Inflammatory macrophage treated with lipopolysaccharide for 4 hours (primary cell): ENCODE results near the gene MKNK2.

Experiments used
- DNase-seq: peaks from one replicate; pipeline ENCODE4 v3.0.0-alpha.2; 2020

MKNK2 gene

DNA sequence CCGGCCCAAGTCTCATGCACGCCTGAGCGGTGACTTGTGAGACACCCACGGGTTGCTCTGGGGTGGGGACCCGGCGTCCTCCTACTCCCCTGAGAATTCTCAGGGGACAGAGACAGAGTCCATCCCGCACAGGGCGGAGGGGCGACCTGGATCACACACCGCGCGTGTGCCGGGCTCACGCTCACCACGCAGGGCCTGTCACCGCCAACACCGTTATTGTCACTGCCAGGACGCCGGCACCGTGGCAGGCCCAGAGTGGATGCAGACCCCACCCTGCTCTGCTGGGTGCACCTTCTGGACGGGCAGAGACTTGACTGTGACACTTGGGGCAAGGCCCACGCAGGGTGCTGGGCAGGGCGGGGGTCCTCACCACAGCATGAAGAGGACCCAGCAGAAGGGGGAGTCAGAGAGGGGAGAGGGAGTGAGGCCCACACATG lies 28.8 kb upstream of the MKNK2 start:
- DNase-seq: no peak

- no peak for DNase-seq
These were observed 28.2 kb upstream of the MKNK2 start for GRCh38 chr19:2079076-2079864.

- no peak for DNase-seq
These were observed 27.0 kb upstream of the MKNK2 start for GRCh38 chr19:2077833-2078619.

DNA sequence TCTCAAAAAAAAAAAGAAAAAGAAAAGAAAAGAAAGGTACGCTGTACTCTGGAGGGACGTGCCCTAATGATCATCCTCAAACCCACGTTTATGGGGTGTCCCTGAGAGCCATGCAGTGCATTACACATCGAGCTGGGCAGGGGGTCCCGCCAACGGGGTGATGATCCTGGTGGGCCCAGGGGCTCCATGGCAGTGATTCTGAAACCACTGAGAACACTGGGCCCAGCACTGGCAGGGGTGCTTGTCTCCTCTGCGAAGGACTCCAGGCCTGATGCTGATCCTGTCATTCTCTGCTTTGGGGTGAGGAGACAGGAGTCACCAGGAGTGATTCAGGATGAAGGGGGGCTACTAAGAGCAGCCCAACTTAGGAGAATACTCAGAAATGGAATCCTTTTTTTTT lies 26.4 kb upstream of the MKNK2 start:
- no peak for DNase-seq

DNA sequence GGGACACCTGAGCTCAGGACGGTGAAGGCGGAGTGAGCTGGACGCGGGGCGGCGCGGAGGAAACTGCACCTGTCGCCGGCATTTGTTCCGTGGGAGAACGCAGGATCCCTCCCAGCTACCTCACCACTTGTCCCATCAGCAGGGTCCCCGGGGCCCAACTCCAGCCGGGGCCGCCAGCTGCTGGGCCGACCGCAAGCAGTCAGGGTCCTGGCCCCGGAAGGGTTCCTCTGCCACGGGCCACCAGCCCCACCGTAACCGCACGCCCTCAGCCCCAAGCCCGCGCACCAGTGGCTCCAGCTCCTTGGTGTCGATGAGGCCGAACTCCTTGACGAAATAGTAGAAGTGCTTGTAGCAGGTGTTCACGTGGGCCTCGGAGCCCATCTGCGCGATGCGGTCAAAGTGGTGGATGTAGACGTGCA lies 25.5 kb upstream of the MKNK2 start:
- DNase-seq: no peak

DNA sequence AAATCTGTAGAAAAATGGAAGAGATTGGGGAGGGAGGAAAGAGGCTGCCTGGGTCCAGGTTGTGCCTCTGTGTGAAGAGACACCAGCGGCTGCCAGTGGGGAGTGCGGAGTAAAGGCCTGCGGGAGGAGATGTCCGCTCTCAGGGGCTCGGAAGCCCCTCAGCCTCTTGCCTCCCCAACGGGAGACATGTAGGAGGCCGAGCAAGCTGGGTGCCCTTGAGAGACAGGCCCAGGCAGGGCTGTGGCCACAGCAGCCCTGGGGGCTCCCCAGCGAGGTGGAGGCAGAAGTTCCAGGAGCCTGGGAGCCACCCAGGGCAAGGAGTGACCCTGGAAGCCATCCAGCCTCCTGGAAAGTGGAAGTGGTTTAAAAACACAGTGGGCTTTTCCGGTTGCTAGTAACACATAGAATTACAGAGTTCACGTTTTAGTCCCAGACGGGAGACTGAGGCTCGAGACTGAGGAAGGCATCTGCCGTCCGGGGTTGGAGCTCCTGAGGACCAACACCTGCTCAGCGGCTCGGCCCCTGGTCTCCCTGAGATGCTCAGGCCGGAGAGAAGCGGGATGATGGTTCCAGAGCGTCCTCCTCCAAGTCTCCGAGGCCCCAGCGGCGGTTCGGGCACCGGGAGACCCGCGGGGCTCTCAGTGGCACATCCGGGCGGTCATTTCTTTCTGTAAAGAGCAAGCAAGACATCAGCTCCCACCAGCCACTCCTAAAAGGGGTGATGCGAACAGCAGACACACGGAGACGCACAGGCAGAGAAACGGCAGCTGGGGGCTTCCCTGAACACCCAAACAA lies 21.9 kb upstream of the MKNK2 start:
- no peak for DNase-seq

GRCh38 chr19:2070986-2071673 lies 20.1 kb upstream of the MKNK2 start:
- no peak for DNase-seq

DNA sequence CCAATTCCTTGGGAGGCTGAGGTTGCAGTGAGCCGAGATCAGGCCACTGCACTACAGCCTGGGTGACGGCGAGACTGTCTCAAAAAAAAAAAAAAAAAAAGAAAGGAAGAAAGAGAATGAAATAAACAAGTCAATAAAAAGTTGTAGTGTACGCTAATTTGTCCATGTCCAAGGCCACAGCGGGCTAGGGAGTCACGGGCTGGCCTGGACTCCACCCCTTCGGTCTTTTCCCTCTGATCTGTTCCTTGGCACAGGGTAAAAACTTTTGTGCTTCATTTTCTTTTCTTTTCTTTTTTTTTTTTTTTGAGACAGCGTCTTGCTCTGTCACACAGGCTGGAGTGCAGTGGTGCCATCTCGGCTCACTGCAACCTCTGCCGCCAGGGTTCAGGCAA lies 19.4 kb upstream of the MKNK2 start:
- DNase-seq: no peak

DNA sequence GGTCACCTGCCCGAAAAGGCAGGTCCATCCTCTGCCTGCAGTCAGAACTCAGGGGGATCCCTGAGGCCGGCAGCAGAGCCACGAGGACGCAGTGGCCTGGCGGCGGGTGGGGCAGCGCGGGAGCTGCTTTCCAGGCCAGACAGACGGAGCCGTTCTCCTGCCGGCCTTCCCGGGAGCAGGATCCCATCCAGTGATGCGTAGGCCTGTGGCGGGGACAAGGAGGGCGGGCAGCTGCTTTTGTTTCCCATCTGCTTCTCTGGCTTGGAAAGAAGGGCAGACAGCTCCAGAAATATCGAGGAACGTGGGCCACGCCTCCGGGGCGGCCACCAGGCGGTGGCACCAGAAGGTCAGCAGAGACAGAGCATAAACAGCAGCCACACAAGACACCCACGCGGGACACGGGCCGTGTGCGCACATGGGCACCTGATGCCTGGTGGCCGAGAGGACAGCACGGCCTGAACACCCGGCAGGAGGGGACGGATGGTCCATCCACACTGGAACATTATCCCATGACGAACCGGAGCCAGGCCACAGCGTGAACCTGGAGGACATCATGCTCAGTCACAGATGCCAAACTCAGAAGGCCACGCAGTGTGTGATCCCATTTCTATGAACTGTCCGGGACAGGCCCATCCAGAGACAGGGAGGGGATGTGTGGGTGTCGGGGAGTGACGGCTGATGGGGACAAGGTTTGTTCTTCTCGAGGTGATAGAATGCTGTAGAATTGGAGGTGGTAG lies 13.9 kb upstream of the MKNK2 start:
- no peak for DNase-seq

- no peak for DNase-seq
These were observed 13.3 kb upstream of the MKNK2 start for GRCh38 chr19:2064395-2064787.

DNA sequence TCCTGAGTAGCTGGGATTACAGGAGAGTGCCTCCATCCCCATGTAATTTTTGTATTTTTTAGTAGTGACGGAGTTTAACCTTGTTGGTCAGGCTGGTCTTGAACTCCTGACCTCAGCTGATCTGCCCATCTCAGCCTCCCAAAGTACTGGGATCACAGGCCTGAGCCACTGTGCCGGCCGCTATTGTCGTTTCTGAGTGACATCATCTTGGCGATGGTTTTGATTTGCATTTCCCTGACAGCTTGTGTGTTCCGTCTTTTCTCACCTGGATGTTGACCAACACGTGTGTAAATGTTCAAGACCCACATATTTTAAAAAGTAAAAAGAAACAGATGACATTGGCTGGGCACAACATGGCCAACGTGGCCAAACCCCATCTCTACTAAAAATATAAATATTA lies 12.8 kb upstream of the MKNK2 start:
- no peak for DNase-seq

GRCh38 chr19:2062770-2063169 lies 11.7 kb upstream of the MKNK2 start:
- no peak for DNase-seq

GRCh38 chr19:2062389-2062729 lies 11.3 kb upstream of the MKNK2 start:
- DNase-seq: no peak

DNA sequence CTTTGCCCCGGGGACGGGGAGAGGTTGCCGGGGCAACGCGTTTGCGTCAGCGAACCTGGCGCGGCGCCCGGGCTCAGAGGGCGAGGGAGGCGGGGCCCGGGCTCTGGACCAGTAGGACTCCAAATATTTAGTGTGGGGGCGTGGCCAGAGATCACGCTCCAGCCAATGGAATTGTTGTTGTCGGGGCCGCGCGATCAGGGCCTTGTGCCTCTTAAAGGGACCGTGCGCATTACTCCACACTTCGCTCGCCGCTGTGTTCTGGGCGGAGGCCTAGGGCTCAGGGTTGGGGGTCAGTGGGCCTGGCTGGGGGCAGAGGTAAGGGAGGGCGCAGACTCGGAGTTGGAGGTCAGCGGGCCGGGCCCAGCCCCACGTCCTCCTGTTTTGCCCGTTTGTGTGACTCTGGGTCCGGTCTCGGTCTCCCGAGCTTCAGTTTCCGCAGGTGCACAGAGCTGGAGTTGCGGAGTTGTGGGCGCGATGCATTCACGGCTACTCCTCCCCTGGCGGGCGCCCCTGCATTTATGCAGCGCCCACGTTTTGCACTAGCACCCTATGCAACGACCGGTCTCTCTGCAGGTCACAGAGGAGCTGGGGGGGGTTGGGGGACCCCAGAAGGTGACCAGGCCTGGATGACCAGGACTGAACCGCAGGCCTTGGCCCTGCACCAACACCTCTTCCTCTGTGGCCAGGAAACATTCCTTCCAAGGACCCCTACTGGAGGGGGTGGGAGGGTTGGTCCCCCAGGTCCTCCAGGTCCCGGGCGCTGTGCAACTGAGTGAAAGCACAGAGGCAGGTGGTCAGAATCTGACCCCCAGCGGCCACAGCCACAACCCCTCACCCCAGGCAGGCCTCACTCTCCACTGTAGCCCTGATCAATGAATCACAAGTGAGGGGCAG lies 10.7 kb upstream of the MKNK2 start:
- peak; percentile 99 for DNase-seq

- peak; percentile 68 for DNase-seq
These were observed 9.9 kb upstream of the MKNK2 start for GRCh38 chr19:2060884-2061494.

DNA sequence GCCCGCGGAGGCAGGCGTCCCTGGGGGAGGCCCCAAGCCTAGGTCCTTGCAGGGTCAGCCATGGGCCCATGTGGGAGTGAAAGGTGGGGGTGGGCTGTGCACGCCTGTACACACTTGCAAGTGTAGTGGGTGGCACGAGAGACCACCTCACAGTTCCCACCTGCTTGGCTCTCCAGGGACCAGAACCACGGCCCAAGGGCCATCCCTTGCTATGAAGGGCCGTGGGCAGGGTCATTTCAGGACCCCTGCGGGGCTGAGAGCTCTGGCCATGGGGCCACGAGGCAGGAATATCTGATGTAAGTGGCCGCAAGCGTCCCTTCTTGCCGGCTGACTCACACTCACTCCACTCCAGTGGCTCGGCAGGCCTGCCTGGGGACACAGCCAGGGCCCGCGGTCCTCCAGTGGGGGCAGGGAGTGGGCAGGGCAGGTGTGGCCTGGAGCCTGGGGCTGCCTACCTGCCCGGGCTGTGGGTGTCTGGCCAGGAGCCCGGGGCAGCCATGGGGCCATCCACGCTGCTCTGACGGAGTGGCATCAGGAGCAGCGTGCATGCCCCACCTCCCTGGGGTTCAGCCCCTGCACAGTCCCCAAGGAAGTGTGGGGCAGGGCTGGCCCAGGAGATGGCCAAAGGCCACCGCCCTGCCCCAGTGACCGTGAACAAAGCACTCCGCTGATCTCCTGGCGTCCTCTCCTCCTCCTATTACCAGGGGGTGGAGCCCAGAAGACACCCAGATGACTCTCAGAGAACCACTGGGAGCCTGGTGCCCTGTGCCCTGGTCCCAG lies 8.6 kb upstream of the MKNK2 start:
- DNase-seq: no peak

GRCh38 chr19:2058570-2059421 lies 7.8 kb upstream of the MKNK2 start:
- no peak for DNase-seq

DNA sequence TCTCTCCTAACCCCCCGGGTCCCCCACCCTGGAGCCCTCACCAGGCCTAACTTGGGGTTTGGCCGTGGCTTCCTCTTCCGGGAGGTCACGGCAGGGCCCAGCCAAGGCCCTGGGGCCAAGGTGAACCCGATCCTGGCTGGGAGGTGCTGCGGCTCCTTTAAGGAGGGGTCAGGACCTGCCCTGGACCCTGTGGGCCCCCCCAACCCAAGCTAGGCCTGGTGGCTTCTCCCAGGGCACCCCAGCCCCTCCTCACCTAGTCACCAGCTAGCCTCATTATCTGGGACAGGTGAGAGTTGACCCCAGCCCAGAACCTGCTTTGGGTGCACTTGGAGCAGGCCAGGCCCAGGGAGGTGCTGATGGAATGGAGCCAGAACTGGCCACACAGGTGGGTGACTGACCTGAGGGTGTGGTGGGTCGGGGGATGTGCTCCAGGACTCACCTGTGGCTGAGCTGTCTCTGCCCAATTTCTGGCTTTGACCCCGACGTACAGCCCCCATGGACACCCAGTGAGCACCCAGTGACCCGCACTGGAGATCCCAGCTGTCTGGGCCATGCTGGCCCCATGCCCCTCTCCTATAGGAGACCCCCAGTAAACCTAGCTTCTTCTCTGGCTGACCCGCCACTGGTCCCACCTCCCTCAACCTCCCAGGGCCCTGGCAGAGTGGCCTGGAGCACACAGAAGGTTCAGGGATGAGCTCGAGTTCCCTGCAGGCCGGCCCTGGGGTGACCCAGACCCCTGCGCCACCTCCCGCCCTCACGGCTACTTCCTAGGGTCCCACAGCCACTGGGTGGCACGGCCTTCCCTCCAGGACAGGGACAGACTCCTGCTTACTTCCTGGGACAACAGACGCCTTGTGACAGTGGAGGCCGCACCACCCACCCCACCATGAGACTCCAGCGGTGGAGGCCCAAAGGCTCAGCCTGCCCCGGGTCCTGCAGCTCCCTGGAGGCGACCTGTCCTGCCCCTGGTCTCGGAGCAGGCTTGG lies 6.7 kb upstream of the MKNK2 start:
- DNase-seq: no peak
